ENCODE data around the gene EDEM3. TPM values are rescaled to one million over a fixed set of nuclear protein-coding genes. Genes with fewer than 3 reads are reported as not detected.
A peak's percentile ranks its signal among the peaks of the same experiment; 100 is the strongest.

Gene EDEM3
- total and polyA plus RNA-seq, 9 of the 15 experiments (the other 6 are each of a cell fraction or from before 2014, with no cell fraction given), result 15.8 to 46.6 (median 28.0) TPM

DNA sequence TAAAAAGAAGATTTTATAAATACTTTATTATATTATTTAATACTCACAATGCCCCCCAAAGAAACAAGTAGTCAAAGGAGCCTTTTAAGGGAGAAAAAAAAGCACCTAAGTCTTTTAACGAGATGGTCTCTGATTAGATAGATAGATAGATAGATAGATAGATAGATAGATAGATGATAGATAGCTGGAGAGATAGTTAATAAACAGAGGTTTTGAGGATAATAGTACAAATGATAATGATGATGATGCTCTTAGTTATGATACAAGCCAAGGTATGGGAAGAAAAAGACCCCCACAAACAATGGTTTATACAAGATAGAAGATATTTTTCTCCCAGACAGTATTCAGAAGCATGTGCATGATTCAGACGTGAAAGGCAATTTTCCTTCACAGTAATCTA lies 14.6 kb upstream of the EDEM3 start (continued):
- TF ChIP-seq BCOR (IDR thresholded peaks at IDR 0.05), result peak; percentile 23; the same call in 1 of the 2 replicates
- TF ChIP-seq NKRF (IDR thresholded peaks at IDR 0.05; ENCODE audit: borderline replicate concordance), result no peak
- no peak for TF ChIP-seq ZNF232 (CRISPR knock-in tag; IDR thresholded peaks at IDR 0.05)
- peak; percentile 73; the same call in 1 of the 2 replicates for TF ChIP-seq MTA1 (IDR thresholded peaks at IDR 0.05; ENCODE audit: borderline replicate concordance)
- peak; percentile 98 for TF ChIP-seq GATAD2B (IDR thresholded peaks at IDR 0.05; ENCODE audit: borderline replicate concordance)
- peak; percentile 50; the same call in 1 of the 2 replicates for TF ChIP-seq GATA2 (CRISPR knock-in tag; IDR thresholded peaks at IDR 0.05)
- TF ChIP-seq ASH1L (IDR thresholded peaks at IDR 0.05; ENCODE audit: borderline replicate concordance, low read depth, partially characterized antibody), result no peak
- no peak for TF ChIP-seq FOS (IDR thresholded peaks at IDR 0.05; ENCODE audit: extremely low read depth, insufficient read length)

DNA sequence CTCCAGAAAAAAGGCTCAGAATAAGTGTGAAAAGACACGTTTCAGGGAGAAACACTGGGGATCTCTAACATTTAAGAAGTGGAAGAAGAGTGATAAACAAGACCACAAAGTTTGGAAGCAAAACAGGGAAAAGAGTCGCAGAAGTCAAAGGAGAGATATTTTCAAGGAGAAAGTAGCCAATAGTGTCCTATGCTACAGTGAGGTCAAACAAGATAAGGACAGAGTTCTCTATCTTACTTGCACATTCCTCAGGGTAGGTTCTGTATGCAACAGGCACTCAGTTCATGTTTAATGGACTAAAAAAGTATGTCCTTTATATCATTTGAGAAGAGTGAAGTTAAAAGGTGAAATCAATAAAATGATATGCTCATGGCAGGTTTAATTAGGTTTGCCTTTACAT lies 13.8 kb upstream of the EDEM3 start:
- ChIA-PET CTCF (ENCODE audit: low intra/inter-chr PET ratio) (no interaction called here), POLR2A (no interaction called here)
- 0 out of 2 replicates have a peak, but pooled peaks cover 1% of the 10 kb centered on the region for H3K9me3 ChIP-seq (replicated peaks; ENCODE audit: control insufficient read depth, insufficient read depth, low read depth, low read length)
- peak overlapping the region; percentile 61 for H2AFZ ChIP-seq (ENCODE audit: low read depth, low read length)
- H3K9ac ChIP-seq (ENCODE audit: insufficient read depth in 1 of 2, low read depth in 2 of 2, low read length in 2 of 2), result peak overlapping the region in 1 of 2 experiments; percentile 33; a peak in 1 of 4 replicates
- in situ Hi-C loops (cut with MboI) (no loop called here), intact Hi-C loops (cut with micrococcal nuclease) (loop anchor here (2.0 kb wide), 1 partner anchor 14 kb away; the partner anchor contains the start of gene EDEM3)
- ATAC-seq (peak; percentile 68), DNase-seq (ENCODE audit: extremely low read depth in 1 of 4, low spot score in 3 of 4) (peak; percentile 41 to 79 (median 60)), FAIRE-seq (peak; percentile 69)
- no peaks in the 10 kb centered on the region for H3K9me1 ChIP-seq (ENCODE audit: control insufficient read depth, insufficient read depth, low read length)
- no peaks in the 10 kb centered on the region for H4K20me1 ChIP-seq (replicated peaks; ENCODE audit: control insufficient read depth, insufficient read depth, low read length)
- H3K4me3 ChIP-seq, result no peak overlapping the region
- no peaks in the 10 kb centered on the region for H3K27me3 ChIP-seq (ENCODE audit: control insufficient read depth in 2 of 2, insufficient read depth in 2 of 2, low read length in 2 of 2)
- H3K36me3 ChIP-seq (ENCODE audit: control insufficient read depth, insufficient read depth, low read length), result no peaks in the 10 kb centered on the region; the same call in 2 of the 3 replicates
- 0% methylated on average over 2 of the region's 2 CpGs for WGBS (ENCODE audit: insufficient coverage, low coverage, missing lambda C conversion rate)
- H3K4me1 ChIP-seq (replicated peaks in 1 of 2; ENCODE audit: control insufficient read depth in 2 of 2, insufficient read depth in 2 of 2, low read length in 2 of 2), result peaks cover 11 to 39% of the 10 kb centered on the region in 2 experiments
- peak overlapping the region; percentile 61 for H3K27ac ChIP-seq (ENCODE audit: extremely low read depth, low read depth, low read length)
- no peaks in the 10 kb centered on the region for H3K79me2 ChIP-seq (ENCODE audit: control insufficient read depth, insufficient read depth, low read length)
- H3K4me2 ChIP-seq (ENCODE audit: insufficient read depth, low read length), result peak overlapping the region; percentile 47
- BruUV-seq (replicated peaks), result no TSS peak
- TF ChIP-seq SMARCC2 (IDR thresholded peaks at IDR 0.05; ENCODE audit: low read depth) (peak; percentile 61; the same call in 1 of the 2 replicates), KDM1A (IDR thresholded peaks at IDR 0.05) (peak in 1 of 2 experiments; percentile 16; a peak in 1 of 4 replicates), RBM14 (IDR thresholded peaks at IDR 0.05; ENCODE audit: borderline replicate concordance, insufficient read depth, low read depth, low read length) (no peak), NFE2 (IDR thresholded peaks at IDR 0.05; ENCODE audit: low read depth) (no peak), MTA2 (IDR thresholded peaks at IDR 0.05; ENCODE audit: low read depth) (peak; percentile 76), CAMTA2 (CRISPR knock-in tag; conservative IDR thresholded peaks at IDR 0.05) (no peak), NFATC3 (IDR thresholded peaks at IDR 0.05) (no peak), ESRRA (IDR thresholded peaks at IDR 0.05; ENCODE audit: borderline replicate concordance, low read depth) (peak; percentile 89), ADNP (tag; IDR thresholded peaks at IDR 0.05) (0 out of 2 replicates have a peak, but pooled peaks have one; percentile 3), HDAC1 (IDR thresholded peaks at IDR 0.05) (peak in 1 of 2 experiments; percentile 57; a peak in 1 of 4 replicates)
- TF ChIP-seq, protein P1, sequence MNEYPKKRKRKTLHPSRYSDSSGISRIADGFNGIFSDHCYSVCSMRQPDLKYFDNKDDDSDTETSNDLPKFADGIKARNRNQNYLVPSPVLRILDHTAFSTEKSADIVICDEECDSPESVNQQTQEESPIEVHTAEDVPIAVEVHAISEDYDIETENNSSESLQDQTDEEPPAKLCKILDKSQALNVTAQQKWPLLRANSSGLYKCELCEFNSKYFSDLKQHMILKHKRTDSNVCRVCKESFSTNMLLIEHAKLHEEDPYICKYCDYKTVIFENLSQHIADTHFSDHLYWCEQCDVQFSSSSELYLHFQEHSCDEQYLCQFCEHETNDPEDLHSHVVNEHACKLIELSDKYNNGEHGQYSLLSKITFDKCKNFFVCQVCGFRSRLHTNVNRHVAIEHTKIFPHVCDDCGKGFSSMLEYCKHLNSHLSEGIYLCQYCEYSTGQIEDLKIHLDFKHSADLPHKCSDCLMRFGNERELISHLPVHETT (CRISPR knock-in tag; conservative IDR thresholded peaks at IDR 0.05 in 1 of 2, IDR thresholded peaks at IDR 0.05 in 1 of 2), result no peak

Measured in K562 (cell line).